ENCODE measurements around the gene AK8. TPM values are rescaled to one million over a fixed set of nuclear protein-coding genes. Genes with fewer than 3 reads are reported as not detected.

Gene AK8
- total RNA-seq, 4 donors from 2014 or later: 1.4 to 3.7 (median 1.8) TPM

DNA sequence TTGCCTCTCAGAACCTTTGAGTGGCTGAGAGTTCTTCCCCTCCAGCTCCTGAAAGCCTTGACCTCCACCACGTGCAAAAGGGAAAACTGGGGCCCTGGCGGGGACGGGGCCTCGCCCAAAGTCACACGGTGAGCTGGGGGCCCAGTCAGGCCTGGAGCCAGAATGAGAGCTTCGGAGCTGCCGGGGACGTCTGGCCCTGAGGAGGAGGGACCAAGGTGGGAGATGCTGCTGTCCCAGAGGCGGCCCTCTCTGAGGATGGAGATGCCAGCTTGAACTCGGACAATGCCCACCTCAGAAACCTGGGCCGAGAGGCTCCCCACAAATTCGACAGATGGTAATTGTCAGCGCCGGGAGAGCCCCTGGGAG is 643 bp downstream of the AK8 start:
- no peak for TF ChIP-seq POLR2A (IDR thresholded peaks at IDR 0.05)
- no peak for TF ChIP-seq EP300 (IDR thresholded peaks at IDR 0.05)
- TF ChIP-seq POLR2AphosphoS5 (IDR thresholded peaks at IDR 0.05): no peak
- TF ChIP-seq, protein P1, sequence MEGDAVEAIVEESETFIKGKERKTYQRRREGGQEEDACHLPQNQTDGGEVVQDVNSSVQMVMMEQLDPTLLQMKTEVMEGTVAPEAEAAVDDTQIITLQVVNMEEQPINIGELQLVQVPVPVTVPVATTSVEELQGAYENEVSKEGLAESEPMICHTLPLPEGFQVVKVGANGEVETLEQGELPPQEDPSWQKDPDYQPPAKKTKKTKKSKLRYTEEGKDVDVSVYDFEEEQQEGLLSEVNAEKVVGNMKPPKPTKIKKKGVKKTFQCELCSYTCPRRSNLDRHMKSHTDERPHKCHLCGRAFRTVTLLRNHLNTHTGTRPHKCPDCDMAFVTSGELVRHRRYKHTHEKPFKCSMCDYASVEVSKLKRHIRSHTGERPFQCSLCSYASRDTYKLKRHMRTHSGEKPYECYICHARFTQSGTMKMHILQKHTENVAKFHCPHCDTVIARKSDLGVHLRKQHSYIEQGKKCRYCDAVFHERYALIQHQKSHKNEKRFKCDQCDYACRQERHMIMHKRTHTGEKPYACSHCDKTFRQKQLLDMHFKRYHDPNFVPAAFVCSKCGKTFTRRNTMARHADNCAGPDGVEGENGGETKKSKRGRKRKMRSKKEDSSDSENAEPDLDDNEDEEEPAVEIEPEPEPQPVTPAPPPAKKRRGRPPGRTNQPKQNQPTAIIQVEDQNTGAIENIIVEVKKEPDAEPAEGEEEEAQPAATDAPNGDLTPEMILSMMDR (IDR thresholded peaks at IDR 0.05): no peak
- Histone ChIP-seq H3K9me3 (no peaks in the 10 kb centered on the region), H3K4me3 (peak overlapping the region; percentile 94), H3K4me1 (peaks cover 32% of the 10 kb centered on the region), H3K27me3 (no peaks in the 10 kb centered on the region), H3K27ac (peak overlapping the region; percentile 93), H3K36me3 (no peaks in the 10 kb centered on the region)
- no peak for DNase-seq (ENCODE audit: low spot score in 2 of 2)
- WGBS: 40% methylated on average over 3 of the region's 14 CpGs

DNA sequence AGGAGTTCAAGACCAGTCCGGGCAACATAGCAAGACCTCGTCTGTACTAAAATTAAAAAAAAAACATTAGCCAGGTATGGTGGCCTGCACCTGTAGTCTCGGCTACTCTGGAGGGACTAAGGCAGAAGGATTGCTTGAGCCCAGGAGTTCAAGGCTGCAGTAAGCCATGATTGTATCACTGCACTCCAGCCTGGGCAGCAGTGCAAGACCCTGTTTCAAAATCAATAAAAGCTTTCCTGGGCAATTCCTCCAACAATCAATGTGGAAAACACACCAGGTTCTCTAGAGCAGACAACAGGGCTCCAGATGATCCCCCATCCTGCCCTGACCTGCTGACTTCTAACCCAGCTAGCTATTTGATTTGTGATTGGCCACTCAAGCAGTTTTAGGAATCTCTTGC is 1.2 kb downstream of the AK8 start:
- Histone ChIP-seq H3K27ac (no peak overlapping the region), H3K36me3 (no peaks in the 10 kb centered on the region), H3K4me3 (no peak overlapping the region), H3K4me1 (peaks cover 32% of the 10 kb centered on the region), H3K27me3 (no peaks in the 10 kb centered on the region), H3K9me3 (no peaks in the 10 kb centered on the region)
- DNase-seq (ENCODE audit: low spot score in 2 of 2): no peak
- WGBS: 86% methylated on average over 3 of the region's 3 CpGs
- TF ChIP-seq EP300 (IDR thresholded peaks at IDR 0.05): no peak
- TF ChIP-seq, protein P1 (IDR thresholded peaks at IDR 0.05): no peak
- TF ChIP-seq POLR2AphosphoS5 (IDR thresholded peaks at IDR 0.05): no peak
- no peak for TF ChIP-seq POLR2A (IDR thresholded peaks at IDR 0.05)

DNA sequence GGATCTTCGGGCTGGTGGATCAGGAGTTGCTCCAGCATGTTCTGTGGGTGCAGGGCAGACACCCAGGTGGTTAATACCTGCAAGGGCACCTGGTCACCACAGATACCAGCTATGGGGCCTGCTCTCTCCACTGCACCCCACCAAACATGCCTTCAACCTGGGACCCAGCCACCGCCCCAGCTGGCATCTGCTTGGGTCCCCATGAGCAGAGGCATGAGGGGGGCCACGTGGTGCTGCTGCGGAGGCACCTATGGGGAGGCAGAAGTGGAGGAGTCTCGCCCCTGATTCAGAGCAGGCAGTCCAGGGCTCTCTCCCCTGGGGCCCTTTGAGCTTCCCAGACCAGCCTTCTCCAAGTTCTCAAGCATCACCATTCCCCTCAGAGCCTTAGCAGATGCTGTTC is 2.9 kb downstream of the AK8 start:
- WGBS: 87% methylated on average over 5 of the region's 5 CpGs
- Histone ChIP-seq H3K4me3 (no peak overlapping the region), H3K4me1 (peaks cover 43% of the 10 kb centered on the region), H3K9me3 (no peaks in the 10 kb centered on the region), H3K27ac (no peak overlapping the region), H3K27me3 (no peaks in the 10 kb centered on the region), H3K36me3 (no peaks in the 10 kb centered on the region)
- TF ChIP-seq POLR2AphosphoS5 (IDR thresholded peaks at IDR 0.05): no peak
- TF ChIP-seq, protein P1 (IDR thresholded peaks at IDR 0.05): no peak
- TF ChIP-seq POLR2A (IDR thresholded peaks at IDR 0.05): no peak
- DNase-seq (ENCODE audit: low spot score in 2 of 2): no peak

DNA sequence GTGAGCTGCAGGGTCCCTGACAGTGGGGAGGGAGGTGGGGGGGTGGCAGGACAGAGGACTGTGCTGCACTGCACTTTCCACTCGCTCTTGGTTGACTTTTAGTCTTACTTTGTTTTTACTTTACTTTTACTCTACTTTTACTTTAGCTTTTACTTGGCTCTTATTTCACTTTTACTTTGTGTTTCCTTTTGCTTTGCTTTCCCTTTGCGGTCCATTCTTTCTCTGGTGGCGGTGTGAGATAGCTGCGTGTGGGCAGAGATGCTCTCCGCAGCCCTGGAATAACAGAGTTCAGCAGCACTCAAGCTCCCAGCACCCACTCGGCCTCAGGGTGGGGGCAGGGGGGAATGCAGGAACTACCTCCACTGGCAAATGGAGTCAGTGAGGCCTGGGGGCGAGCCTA is 4.7 kb downstream of the AK8 start:
- 77% methylated on average over 7 of the region's 7 CpGs for WGBS
- no peak overlapping the region for H3K27ac ChIP-seq

DNA sequence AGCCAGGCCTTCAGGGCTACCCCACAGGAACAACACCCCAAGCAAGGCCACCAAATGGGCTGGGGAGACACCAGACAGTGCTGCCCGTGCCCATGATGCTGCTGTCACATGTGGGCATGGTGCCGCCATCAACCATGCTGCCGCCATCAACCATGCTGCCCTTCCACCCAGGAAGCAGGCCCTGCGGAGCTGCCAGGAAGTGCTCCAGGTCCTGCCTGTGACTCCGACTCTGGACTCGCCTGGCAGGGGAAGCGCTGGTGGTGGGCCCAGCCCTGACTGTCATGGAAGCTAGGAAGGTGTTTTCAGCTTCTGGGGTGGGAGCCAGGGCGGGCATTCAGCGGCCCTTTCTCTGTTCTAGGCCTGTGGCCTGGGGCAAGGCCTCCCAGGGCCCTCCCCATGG is 8.8 kb downstream of the AK8 start:
- H3K27ac ChIP-seq: no peak overlapping the region
- no peak for DNase-seq (ENCODE audit: low spot score in 2 of 2)
- H3K36me3 ChIP-seq: no peaks in the 10 kb centered on the region
- H3K27me3 ChIP-seq: no peaks in the 10 kb centered on the region
- no peaks in the 10 kb centered on the region for H3K9me3 ChIP-seq
- no peak for TF ChIP-seq POLR2A (IDR thresholded peaks at IDR 0.05)
- no peak overlapping the region for H3K4me3 ChIP-seq
- WGBS: 92% methylated on average over 8 of the region's 9 CpGs
- H3K4me1 ChIP-seq: peaks cover 20% of the 10 kb centered on the region

More for the DNA sequence above, 4.7 kb downstream of the AK8 start:
- no peaks in the 10 kb centered on the region for H3K27me3 ChIP-seq
- H3K4me3 ChIP-seq: no peak overlapping the region
- H3K36me3 ChIP-seq: no peaks in the 10 kb centered on the region
- peaks cover 26% of the 10 kb centered on the region for H3K4me1 ChIP-seq
- no peak for DNase-seq (ENCODE audit: low spot score in 2 of 2)
- TF ChIP-seq POLR2A (IDR thresholded peaks at IDR 0.05) (no peak), EP300 (IDR thresholded peaks at IDR 0.05) (no peak), POLR2AphosphoS5 (IDR thresholded peaks at IDR 0.05) (no peak)
- TF ChIP-seq, protein P1 (IDR thresholded peaks at IDR 0.05): no peak
- no peaks in the 10 kb centered on the region for H3K9me3 ChIP-seq

DNA sequence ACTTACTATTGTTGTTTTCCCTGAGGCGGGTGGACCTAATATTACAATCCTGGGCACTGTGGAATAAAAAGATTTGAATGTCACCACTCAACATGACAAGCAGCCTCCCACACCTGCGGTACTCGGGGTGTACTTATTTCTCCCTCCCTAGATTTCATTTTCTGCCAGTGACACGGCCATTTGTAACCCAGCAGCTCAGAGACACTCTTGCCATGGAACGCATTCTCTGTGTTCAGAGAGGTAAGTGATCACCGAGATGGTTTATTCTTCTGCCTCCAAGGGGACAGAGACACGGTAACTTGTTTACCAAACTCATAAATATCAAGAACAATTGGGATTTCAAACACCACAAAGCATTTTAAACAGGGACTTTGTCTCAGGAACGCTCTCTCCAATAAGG is 11.2 kb downstream of the AK8 start:
- H3K36me3 ChIP-seq: no peaks in the 10 kb centered on the region
- no peak overlapping the region for H3K27ac ChIP-seq
- H3K4me1 ChIP-seq: peaks cover 20% of the 10 kb centered on the region
- no peaks in the 10 kb centered on the region for H3K27me3 ChIP-seq
- TF ChIP-seq, protein P1 (IDR thresholded peaks at IDR 0.05): no peak
- no peak for TF ChIP-seq POLR2AphosphoS5 (IDR thresholded peaks at IDR 0.05)
- no peak for TF ChIP-seq EP300 (IDR thresholded peaks at IDR 0.05)
- TF ChIP-seq POLR2A (IDR thresholded peaks at IDR 0.05): no peak
- H3K9me3 ChIP-seq: no peaks in the 10 kb centered on the region
- DNase-seq (ENCODE audit: low spot score in 2 of 2): no peak
- H3K4me3 ChIP-seq: no peak overlapping the region
- WGBS: 92% methylated on average over 8 of the region's 8 CpGs
